ENCODE measurements around the gene COL4A2.

The COL4A2 gene

GRCh38 chr13:110323172-110323891 is 16.2 kb downstream of the COL4A2 start:
- DNase-seq: no peak

DNA sequence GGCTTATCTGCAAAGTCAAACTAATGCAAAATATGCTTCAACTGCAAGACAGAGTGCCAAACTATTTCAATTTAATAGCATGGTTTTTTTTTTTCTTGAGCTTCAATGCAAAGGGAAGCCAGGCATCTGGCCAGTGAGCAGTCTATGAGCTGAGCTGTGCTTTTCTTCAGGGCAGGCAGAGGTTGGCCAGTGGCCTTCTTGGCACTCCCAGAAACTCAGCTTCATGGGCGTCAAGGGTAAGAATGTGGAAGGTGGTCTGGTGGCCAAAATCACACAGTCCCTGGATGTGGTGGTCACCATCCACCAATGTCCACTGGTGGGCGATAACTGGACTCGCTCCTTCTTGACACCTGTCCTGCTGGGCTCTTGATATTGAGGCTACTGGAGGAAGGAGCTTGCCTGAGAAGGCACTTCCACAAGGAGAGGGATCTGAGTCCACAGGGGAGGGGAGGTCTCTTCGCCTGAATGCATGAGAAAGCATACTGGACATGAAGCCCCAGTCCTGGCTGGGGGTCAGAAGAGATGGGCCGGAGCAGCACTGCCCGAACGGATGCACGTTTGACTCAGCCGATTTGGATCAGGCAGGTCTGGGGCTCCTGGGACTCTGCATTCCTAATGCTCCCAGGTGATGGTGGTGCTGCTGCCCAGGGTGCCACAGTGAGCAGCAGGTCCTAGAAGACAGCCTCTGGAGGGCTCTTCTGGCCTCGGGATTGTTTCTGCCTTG is 17.1 kb downstream of the COL4A2 start:
- DNase-seq: no peak

- DNase-seq: no peak
These were observed 19.3 kb downstream of the COL4A2 start for GRCh38 chr13:110326263-110326904.

GRCh38 chr13:110327051-110327721 is 20.1 kb downstream of the COL4A2 start:
- DNase-seq: no peak

DNA sequence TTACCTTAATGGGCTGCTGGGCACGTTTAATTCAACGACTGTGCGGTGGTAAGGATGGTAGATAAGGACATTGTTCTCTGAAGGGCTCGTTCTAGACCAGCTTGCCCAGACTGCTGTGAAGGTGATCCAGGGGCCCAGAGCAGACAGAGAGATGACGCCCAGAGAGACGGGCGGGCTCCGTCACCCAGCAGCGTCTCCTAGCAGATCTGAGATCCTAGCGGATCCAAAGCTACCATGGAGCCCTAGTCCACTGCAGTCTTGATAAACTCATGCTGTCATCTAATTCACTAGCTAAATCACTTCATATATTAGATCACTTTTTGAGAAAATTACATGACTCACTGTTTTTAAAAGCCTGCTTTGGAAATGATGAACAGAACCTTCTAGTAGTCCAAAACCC is 21.5 kb downstream of the COL4A2 start:
- no peak for DNase-seq

DNA sequence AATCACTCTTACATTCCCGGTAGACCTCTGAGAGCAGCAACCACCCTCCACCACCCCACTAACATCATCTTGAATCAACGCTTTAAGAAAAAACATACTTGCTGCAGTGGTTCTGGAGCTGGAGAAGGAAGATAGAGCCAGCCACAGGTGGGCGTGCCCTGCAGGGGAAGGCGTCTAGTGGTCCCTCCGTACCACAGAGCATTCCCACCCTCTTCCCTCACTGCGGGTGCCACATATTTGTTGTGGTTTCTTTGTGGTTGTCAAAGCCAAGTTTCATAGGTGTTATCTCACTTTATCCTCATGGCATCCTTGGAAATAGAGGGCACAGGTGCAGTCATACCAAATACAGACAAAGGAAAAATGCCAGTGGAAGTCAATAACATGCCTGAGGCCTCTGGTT is 22.2 kb downstream of the COL4A2 start:
- no peak for DNase-seq

DNA sequence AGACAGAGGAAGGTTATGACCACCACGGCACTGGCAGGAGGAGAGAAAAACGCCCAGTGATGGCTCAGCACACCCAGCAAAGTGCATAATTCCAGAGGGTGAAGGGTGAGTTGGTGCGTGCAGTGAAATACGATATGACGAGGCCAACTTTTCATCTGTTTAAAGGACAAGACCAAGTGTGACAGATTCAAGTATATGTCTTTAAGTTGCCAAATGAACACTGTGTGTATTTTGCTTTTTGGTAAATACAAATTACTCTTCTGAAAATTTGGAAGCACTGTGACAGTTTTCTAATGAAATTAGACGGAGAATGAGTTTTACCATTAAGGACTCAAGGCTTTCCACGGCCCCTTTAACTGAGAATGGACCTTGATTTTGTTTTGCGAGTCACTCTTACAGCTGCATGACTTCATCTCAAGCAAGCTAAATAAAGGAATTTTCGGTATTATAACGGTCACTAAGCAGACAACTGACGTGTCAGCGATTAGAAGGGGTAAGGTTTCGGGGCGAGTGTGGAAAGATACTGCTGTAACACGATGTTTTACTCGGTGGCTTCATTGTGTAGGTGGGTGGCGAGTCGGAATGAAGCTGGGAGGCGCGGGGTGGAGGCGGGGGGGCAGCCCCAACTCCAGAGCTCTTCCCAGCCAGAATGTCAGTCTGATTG is 22.8 kb downstream of the COL4A2 start:
- DNase-seq: no peak

- DNase-seq: no peak
These were observed 23.5 kb downstream of the COL4A2 start for GRCh38 chr13:110330491-110331011.

GRCh38 chr13:110331362-110331761 is 24.3 kb downstream of the COL4A2 start:
- DNase-seq: no peak

DNA sequence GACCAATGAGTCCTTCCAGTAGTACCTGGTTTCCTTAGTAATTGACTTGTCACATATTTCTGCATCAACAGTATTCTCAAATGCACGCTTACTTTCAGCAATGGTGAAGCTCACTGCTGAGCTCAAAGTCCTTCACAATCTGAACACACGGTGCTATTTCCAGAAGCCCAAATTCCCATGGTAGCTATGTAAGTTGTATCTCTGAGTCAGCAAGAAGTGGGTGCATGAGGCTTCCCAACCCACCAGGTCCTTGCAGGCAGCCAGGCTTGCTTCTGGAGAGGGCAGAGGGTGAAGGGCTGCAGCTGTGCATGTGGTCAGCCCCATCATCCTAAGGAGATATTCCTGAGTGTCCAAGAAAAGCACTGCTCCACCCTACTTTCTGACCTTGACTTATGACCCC is 25.7 kb downstream of the COL4A2 start:
- no peak for DNase-seq

DNA sequence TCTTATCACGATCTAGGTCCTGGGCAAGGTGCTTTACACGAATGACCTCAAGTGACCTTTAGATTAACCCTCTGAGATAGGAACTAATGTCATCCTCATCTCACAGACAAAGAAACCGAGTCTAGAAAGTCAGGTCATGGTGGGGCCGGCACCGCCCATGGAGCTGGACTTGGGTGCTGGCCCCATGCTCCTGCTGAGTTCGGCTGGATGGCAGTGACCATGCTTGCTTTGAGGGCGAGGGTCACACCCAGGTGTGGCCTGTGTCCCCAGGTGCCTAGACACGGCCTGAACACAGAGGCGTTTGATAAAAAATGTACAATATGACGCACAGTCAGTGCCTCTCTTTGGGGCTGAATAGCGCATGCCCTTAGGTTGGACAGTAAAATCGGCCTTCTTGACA is 26.8 kb downstream of the COL4A2 start:
- DNase-seq: no peak

DNA sequence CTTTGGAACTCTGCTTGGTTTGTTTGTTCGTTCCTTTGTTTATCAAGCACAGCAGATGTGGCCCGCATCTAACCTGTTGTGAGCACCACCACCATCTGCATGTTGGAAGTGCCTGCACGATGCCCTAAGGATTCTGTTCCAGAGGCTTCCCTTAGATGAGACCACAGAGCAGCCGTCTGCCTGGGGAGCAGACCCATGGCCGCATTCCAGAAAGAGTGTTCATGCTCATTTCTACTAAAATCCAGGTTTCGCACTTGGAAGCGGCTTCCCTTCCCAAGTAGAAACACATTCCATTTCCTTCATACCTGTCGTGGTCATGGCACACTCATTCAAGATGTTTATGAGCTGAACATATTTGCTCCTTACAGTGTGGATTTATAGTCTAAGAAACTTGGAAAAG is 27.2 kb downstream of the COL4A2 start:
- DNase-seq: no peak

GRCh38 chr13:110334841-110335490 is 27.9 kb downstream of the COL4A2 start:
- no peak for DNase-seq

DNA sequence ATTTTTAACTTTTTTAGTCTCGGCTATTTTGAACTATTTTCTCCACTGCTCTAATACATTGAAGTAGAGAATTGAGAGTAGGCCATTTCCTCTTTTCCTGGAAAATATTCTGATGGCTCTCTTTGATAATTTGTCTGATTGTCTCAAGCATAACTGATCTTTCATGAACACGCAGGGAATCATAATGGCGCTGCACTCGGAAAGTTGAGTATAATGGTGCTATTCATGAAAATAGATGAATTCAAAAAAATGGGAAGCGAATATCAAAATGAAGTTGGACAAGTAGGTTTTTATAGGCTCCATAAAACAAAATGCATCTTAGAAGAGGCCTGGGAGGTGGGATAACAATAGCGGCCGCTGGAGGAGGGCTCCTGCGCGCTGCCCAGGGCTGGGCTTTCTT is 29.0 kb downstream of the COL4A2 start:
- DNase-seq: no peak

DNA sequence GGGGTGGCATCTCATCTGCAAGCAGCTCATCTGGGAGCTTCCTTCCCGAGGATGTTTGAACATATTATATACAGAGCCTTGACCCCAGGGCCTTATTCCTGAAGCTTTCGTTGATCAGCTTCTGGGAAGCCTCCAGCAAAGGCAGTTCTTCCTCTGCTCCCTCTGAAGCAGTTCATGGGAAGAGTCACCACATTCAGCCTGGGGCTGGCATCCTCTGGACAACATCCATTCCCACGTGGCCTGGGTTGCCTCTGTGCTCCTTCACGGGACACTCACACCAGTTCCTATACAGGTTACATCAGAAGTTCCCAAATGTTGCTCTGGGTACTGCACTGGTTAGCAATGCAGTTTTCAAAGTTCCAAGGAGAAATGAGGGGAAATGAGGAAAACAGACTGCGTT is 29.6 kb downstream of the COL4A2 start:
- DNase-seq: no peak

DNA sequence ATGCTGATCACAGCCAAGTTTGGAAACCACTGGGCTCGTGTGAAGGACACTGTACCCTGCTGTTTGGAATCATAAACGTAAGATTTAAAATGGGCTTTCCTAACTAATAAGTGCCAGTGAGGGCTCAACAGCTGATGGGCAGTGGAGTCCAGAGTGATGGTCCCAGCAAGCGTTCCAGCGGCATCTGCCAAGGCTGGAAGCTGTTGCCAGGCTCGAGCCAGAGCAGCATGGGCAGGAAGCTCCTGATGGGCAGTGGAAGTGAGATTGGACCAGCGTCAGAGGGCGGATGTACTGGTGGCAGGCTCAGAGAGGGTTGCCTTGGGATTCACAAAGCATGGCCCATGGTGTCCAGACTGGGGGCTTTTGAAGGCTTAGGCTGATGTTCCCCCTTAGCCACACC is 30.2 kb downstream of the COL4A2 start:
- DNase-seq: no peak

GRCh38 chr13:110338441-110339101 is 31.5 kb downstream of the COL4A2 start:
- DNase-seq: no peak

- DNase-seq: no peak
These were observed 32.2 kb downstream of the COL4A2 start for GRCh38 chr13:110339263-110339662.

- DNase-seq: no peak
These were observed 33.0 kb downstream of the COL4A2 start for GRCh38 chr13:110339975-110340550.

- no peak for DNase-seq
These were observed 33.8 kb downstream of the COL4A2 start for GRCh38 chr13:110340812-110341444.
